HepG2 (cell line): Measurements from ENCODE around the gene ABCC1. TPM values are rescaled to one million over a fixed set of nuclear protein-coding genes. Genes with fewer than 3 reads are reported as not detected.
A peak's percentile ranks its signal among the peaks of the same experiment; 100 is the strongest.

Source experiments
- ERF ChIP-seq: IDR thresholded peaks from 2 replicates; pipeline ENCODE4 v1.6.1; 2018; ENCODE audit warnings: missing biosample characterization, missing genetic modification reagents
- FOXM1 ChIP-seq: sonication (generic); formaldehyde crosslinking; IDR thresholded peaks from 2 replicates; pipeline ENCODE4 v1.5.0; 2020; ENCODE audit warnings: missing genetic modification reagents
- HMGXB4 ChIP-seq, 2 experiments: sonication (generic) in 1 of 2; formaldehyde crosslinking in 1 of 2; IDR thresholded peaks; 2 replicates each; pipeline versions ENCODE4 v1.4.0 to v1.6.1; 2018 to 2020; ENCODE audit warnings: missing genetic modification reagents in 2 of 2, borderline replicate concordance in 1 of 2, low read depth in 1 of 2, mild to moderate bottlenecking in 1 of 2, missing biosample characterization in 1 of 2
- TEAD2 ChIP-seq: sonication (generic); formaldehyde crosslinking; IDR thresholded peaks from 2 replicates; pipeline ENCODE4 v1.9.0; 2021; ENCODE audit warnings: missing genetic modification reagents
- ZEB1 ChIP-seq: IDR thresholded peaks from 2 replicates; pipeline ENCODE4 v1.6.1; 2012; ENCODE audit warnings: mild to moderate bottlenecking, low read depth, inconsistent platforms; ENCODE audit not compliant: insufficient replicate concordance
- ZFAT ChIP-seq: sonication (generic); formaldehyde crosslinking; conservative IDR thresholded peaks from 2 replicates; pipeline ENCODE4 v1.8.1; 2023; ENCODE audit warnings: missing genetic modification reagents, inconsistent platforms
- ZKSCAN8 ChIP-seq: IDR thresholded peaks from 2 replicates; pipeline ENCODE4 v1.6.1; 2016; ENCODE audit warnings: borderline replicate concordance, missing genetic modification reagents, missing compliant biosample characterization
- ZNF230 ChIP-seq: sonication (generic); formaldehyde crosslinking; IDR thresholded peaks from 2 replicates; pipeline ENCODE4 v1.4.0; 2020; ENCODE audit warnings: mild to moderate bottlenecking, missing genetic modification reagents
- ZNF276 ChIP-seq: sonication (generic); formaldehyde crosslinking; IDR thresholded peaks from 2 replicates; pipeline ENCODE4 v1.4.0; 2020; ENCODE audit warnings: mild to moderate bottlenecking, low read depth, missing genetic modification reagents
- ZNF296 ChIP-seq: sonication (generic); formaldehyde crosslinking; conservative IDR thresholded peaks from 2 replicates; pipeline ENCODE4 v1.5.0; 2020; ENCODE audit warnings: mild to moderate bottlenecking, missing genetic modification reagents
- ZNF747 ChIP-seq: sonication (generic); formaldehyde crosslinking; IDR thresholded peaks from 2 replicates; pipeline ENCODE4 v1.8.1; 2023; ENCODE audit warnings: missing genetic modification reagents, mild to moderate bottlenecking, borderline replicate concordance
- ZNF816 ChIP-seq: sonication (generic); formaldehyde crosslinking; IDR thresholded peaks from 2 replicates; pipeline ENCODE4 v1.8.0; 2022; ENCODE audit warnings: missing genetic modification reagents, mild to moderate bottlenecking, borderline replicate concordance
- ZZZ3 ChIP-seq: sonication (generic); formaldehyde crosslinking; IDR thresholded peaks from 2 replicates; pipeline ENCODE4 v1.4.0; 2020; ENCODE audit warnings: missing genetic modification reagents, mild to moderate bottlenecking, borderline replicate concordance
- polyA plus RNA-seq, 8 experiments: library from polyadenylated mRNA; depleted of rRNA in 3 of 8; stranded (reverse) in 7 of 8; unstranded in 1 of 8; fragments of >200 nt; fragmentation: Illumina TruSeq in 4 of 8; extraction: Trizol in 4 of 8; gene quantifications; 2 replicates each; pipeline versions ENCODE4 v1.2.1 to v1.2.3, GENCODE V29; 2011 to 2016; ENCODE audit warnings: low read depth in 4 of 8, missing spikeins in 1 of 8, mixed read lengths in 1 of 8; ENCODE audit not compliant: insufficient read depth in 1 of 8
- total RNA-seq, 5 experiments: library from RNA; depleted of rRNA; stranded (reverse); fragments of >200 nt; fragmentation: Illumina TruSeq; extraction: Trizol; gene quantifications; 2 replicates each; pipeline ENCODE4 v1.2.3, GENCODE V29; 2016; ENCODE audit warnings: low read depth in 1 of 5
- TF ChIP-seq, protein P1 (sequence below): sonication (generic); formaldehyde crosslinking; IDR thresholded peaks from 2 replicates; pipeline ENCODE4 v1.8.1; 2023; ENCODE audit warnings: missing genetic modification reagents, inconsistent platforms, borderline replicate concordance
- TF ChIP-seq, protein P2 (sequence below): IDR thresholded peaks from 2 replicates; pipeline ENCODE4 v1.6.1; 2016; ENCODE audit warnings: missing compliant biosample characterization, missing genetic modification reagents, borderline replicate concordance
- TF ChIP-seq, protein P3 (sequence below): IDR thresholded peaks from 2 replicates; pipeline ENCODE4 v1.6.1; 2016
- TF ChIP-seq, protein P4 (sequence below): sonication (generic); formaldehyde crosslinking; IDR thresholded peaks from 2 replicates; pipeline ENCODE4 v1.5.0; 2020; ENCODE audit warnings: missing genetic modification reagents
- TF ChIP-seq, protein P5 (sequence below): sonication (generic); formaldehyde crosslinking; conservative IDR thresholded peaks from 2 replicates; pipeline ENCODE4 v1.8.0; 2022; ENCODE audit warnings: low read depth, missing genetic modification reagents

ABCC1 gene
- total and polyA plus RNA-seq, 2 of the 13 experiments (the other 11 are each of a cell fraction or from before 2014, with no cell fraction given) = 13.0 to 30.6 TPM

- TF ChIP-seq, protein P1, sequence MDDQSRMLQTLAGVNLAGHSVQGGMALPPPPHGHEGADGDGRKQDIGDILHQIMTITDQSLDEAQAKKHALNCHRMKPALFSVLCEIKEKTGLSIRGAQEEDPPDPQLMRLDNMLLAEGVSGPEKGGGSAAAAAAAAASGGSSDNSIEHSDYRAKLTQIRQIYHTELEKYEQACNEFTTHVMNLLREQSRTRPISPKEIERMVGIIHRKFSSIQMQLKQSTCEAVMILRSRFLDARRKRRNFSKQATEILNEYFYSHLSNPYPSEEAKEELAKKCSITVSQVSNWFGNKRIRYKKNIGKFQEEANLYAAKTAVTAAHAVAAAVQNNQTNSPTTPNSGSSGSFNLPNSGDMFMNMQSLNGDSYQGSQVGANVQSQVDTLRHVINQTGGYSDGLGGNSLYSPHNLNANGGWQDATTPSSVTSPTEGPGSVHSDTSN = no peak
- no peak for TF ChIP-seq ZKSCAN8
- TF ChIP-seq FOXM1 (CRISPR knock-in tag) = no peak
- TF ChIP-seq, protein P2, sequence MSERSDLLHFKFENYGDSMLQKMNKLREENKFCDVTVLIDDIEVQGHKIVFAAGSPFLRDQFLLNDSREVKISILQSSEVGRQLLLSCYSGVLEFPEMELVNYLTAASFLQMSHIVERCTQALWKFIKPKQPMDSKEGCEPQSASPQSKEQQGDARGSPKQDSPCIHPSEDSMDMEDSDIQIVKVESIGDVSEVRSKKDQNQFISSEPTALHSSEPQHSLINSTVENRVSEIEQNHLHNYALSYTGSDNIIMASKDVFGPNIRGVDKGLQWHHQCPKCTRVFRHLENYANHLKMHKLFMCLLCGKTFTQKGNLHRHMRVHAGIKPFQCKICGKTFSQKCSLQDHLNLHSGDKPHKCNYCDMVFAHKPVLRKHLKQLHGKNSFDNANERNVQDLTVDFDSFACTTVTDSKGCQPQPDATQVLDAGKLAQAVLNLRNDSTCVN (CRISPR knock-in tag) = no peak
- TF ChIP-seq TEAD2 (CRISPR knock-in tag) = no peak
- TF ChIP-seq ZZZ3 (CRISPR knock-in tag) = no peak
- TF ChIP-seq, protein P3, sequence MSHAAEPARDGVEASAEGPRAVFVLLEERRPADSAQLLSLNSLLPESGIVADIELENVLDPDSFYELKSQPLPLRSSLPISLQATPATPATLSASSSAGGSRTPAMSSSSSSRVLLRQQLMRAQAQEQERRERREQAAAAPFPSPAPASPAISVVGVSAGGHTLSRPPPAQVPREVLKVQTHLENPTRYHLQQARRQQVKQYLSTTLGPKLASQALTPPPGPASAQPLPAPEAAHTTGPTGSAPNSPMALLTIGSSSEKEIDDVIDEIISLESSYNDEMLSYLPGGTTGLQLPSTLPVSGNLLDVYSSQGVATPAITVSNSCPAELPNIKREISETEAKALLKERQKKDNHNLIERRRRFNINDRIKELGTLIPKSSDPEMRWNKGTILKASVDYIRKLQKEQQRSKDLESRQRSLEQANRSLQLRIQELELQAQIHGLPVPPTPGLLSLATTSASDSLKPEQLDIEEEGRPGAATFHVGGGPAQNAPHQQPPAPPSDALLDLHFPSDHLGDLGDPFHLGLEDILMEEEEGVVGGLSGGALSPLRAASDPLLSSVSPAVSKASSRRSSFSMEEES = no peak
- TF ChIP-seq ERF (CRISPR knock-in tag) = no peak
- TF ChIP-seq, protein P4, sequence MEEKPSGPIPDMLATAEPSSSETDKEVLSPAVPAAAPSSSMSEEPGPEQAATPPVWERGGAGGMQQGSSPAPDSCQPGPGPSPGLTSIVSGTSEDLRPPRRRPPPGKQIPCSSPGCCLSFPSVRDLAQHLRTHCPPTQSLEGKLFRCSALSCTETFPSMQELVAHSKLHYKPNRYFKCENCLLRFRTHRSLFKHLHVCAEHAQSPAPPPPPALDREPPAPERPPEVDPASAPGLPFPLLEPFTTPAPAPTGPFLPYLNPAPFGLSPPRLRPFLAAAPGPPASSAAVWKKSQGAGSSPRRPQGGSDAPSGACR (CRISPR knock-in tag) = no peak
- TF ChIP-seq ZFAT (CRISPR knock-in tag) = no peak
- peak; percentile 75 for TF ChIP-seq ZEB1
- 0 out of 2 replicates have a peak, but pooled peaks have one; percentile 65 for TF ChIP-seq ZNF230 (CRISPR knock-in tag)
- no peak for TF ChIP-seq ZNF747 (CRISPR knock-in tag)
- no peak for TF ChIP-seq ZNF296 (CRISPR knock-in tag)
- TF ChIP-seq, protein P5, sequence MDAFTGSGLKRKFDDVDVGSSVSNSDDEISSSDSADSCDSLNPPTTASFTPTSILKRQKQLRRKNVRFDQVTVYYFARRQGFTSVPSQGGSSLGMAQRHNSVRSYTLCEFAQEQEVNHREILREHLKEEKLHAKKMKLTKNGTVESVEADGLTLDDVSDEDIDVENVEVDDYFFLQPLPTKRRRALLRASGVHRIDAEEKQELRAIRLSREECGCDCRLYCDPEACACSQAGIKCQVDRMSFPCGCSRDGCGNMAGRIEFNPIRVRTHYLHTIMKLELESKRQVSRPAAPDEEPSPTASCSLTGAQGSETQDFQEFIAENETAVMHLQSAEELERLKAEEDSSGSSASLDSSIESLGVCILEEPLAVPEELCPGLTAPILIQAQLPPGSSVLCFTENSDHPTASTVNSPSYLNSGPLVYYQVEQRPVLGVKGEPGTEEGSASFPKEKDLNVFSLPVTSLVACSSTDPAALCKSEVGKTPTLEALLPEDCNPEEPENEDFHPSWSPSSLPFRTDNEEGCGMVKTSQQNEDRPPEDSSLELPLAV (CRISPR knock-in tag) = no peak
- TF ChIP-seq ZNF816 (CRISPR knock-in tag) = no peak
- no peak for TF ChIP-seq ZNF276 (CRISPR knock-in tag)
- 0 out of 4 replicates have a peak, but pooled peaks of 1 of the 2 experiments have one; percentile 5 for TF ChIP-seq HMGXB4 (CRISPR knock-in tag; IDR thresholded peaks at IDR 0.05; ENCODE audit: borderline replicate concordance in 1 of 2, low read depth in 1 of 2)
Observed at GRCh38 chr16:15948532-15949209, 745 bp upstream of the ABCC1 start (continued).
